A549 treated with Hydrocortisone at 1 μM for 4 hours (cell line): Measurements from ENCODE around the gene SPATA32. TPM values are rescaled to one million over a fixed set of nuclear protein-coding genes. Genes with fewer than 3 reads are reported as not detected.

Source experiments
- total RNA-seq: library from RNA; stranded (reverse); fragments of 200-300 nt; extraction: Qiagen RNA extraction; gene quantifications from 5 replicates; pipeline ENCODE4 v1.2.3, GENCODE V29; 2022

Gene SPATA32, protein sequence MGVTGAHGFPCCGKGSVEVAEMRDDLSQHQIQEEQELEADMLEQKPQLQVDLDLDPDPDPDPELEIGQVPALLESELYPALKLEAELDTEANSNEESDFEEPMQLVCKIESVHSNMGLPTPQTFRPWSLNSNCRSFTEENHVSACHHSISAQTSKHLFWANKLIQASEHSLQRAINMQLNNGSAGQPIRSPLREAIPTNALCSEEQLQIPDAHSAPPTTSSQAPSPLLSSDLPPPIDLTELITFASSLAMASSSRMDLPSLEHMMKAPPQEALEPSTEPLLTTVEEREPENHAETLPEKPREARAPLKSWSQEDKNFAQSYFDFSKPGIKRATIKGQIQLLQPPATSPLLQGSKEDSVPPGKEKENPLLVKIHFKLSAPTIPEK
- 0.07 to 0.18 TPM (median 0.14 TPM) in 4 of 5 replicates, not detected in the other for total RNA-seq

DNA sequence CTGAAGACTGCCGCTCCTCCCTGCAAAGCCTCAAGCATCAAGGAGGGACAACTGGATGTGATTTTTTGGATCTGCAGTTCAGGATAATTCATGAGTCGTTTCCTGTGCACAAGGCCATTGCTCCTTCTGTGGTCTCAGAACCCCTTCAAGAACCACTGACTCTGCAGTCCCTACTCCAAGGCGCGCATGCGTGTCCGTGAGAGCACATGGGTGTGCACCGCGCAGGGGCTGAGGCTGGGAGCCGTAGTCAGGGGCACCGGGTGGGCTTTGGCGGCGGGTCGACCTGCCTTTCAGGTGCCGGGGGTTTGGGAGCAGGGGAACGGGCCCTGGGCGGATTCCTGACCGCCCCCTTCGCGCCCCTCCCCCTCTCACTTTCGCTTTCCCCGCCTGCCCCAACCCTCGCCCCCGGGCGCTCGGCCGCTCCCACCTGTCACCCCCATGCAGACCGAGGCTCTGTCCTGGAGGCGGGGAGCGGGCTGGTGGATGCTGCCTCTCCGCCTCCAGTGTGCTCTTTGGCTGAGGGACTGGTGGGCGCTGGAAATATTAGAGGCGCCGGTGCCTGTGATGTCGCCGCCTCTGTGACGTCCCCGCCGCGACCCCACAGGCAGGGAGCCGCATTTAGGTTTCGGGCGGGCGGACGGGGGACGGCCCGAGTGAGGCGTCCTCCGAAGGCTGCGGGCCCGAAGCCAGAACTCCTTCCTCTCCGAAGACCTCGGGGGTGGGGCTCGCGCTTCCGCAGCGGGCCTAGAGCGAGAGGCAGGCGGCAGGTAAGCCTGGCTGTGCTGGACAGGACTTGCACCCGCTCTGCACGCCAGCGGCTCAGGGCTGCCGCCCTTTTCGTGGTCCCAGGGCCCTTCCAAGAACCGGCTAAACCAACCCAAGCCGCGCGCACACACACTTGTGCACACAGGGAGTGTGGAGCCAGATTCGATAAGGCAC, at the start of gene SPATA32:
TSS of gene SPATA32 (minus strand) at position 518 of the 939 bp plus-strand sequence. CDS start at position 440, 78 bp downstream.

DNA sequence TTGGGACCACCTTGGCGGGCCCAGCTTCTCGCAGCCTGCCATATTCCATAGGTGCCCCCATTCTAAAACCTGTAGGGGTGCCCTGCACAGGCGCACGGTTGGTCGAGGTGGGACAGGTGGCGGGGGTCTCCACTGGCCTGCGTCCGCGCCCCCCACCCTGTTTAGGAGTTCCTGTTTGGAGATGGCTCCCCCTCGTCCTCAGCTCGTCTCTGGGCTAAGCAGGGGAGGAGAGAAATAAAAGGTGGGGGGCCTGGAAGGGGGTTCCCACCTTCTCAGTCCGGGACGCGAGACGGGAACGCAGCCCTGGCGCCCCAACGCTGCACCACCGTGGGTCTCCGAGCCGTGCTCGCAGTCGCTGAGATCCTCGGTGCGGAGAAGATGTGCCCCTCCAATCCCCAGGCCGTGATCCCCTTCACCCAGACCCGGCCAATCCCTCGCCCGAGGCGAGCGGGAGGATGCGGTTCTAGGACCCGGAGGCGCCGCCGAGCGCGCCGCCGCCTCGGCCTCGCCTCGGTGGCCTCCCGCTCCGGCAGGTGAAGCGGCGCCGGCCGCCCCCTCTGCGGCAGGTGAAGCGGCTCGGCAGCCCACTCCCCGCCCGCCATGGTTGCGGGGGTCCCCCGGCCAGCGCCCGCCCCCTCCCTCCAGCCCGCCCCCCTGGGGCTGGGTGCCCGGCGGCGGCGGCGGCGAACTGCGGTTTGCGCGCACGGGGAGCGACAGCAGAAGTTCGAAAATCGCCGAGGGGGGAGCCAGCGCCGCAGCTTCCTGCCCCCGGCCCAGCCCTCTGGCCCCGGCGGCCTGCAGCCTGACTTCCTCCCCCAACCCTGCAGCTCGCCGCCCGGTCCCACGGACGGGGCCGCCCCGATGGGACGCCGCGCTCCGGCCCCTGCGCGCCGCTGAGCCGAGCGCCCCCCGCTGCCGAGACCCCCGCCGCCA, 40.5 kb downstream of the SPATA32 start, which contains the start of gene FMNL1:
TSS of gene FMNL1 (plus strand) at position 805 of the 933 bp plus-strand sequence. CDS start 240 bp downstream, outside the sequence.

Other genes starting within 250 kb of the SPATA32 start
- gene DCAKD, start 210.5 kb downstream of the SPATA32 start, total RNA-seq, result 15.9 to 19.3 TPM (median 18.0 TPM) in 5 replicates
- gene NMT1, start 200.8 kb downstream of the SPATA32 start, total RNA-seq, result 170 to 365 TPM (median 187 TPM) in 5 replicates
- gene PLCD3, start 129.6 kb downstream of the SPATA32 start, total RNA-seq, result 150 to 181 TPM (median 175 TPM) in 5 replicates
- gene ACBD4, start 126.4 kb downstream of the SPATA32 start, total RNA-seq, result 6.3 to 7.7 TPM (median 6.5 TPM) in 5 replicates
- 39.5 to 51.7 TPM (median 44.6 TPM) in 5 replicates for gene HEXIM1, start 113.6 kb downstream of the SPATA32 start, total RNA-seq
- 13.7 to 19.3 TPM (median 15.3 TPM) in 5 replicates for gene HEXIM2, start 100.2 kb downstream of the SPATA32 start, total RNA-seq
- gene FMNL1, start 40.2 kb downstream of the SPATA32 start, total RNA-seq, result 33.0 to 34.4 TPM (median 33.5 TPM) in 5 replicates
- gene MAP3K14, start 54.9 kb upstream of the SPATA32 start, total RNA-seq, result 35.0 to 51.9 TPM (median 42.2 TPM) in 5 replicates
- 12.9 to 17.5 TPM (median 14.8 TPM) in 5 replicates for gene ARHGAP27, start 170.8 kb upstream of the SPATA32 start, total RNA-seq
- 20.0 to 24.0 TPM (median 22.2 TPM) in 5 replicates for gene PLEKHM1, start 228.6 kb upstream of the SPATA32 start, total RNA-seq